GM21723 (cell line): ENCODE data around the gene ABCB8.
A peak's percentile ranks its signal among the peaks of the same experiment; 100 is the strongest.

Source experiments
- ATAC-seq: cut with Tn5 transposase; IDR thresholded peaks from one replicate; pipeline ENCODE4 v1.9.1; 2021; ENCODE audit warnings: mild to moderate bottlenecking, moderate library complexity; ENCODE audit not compliant: unreplicated experiment

Gene ABCB8

GRCh38 chr7:151070574-151070960 is 42.3 kb downstream of the ABCB8 start:
- no peak for ATAC-seq

GRCh38 chr7:151071032-151071866 is 43.0 kb downstream of the ABCB8 start:
- no peak for ATAC-seq

GRCh38 chr7:151073990-151074389 is 45.7 kb downstream of the ABCB8 start:
- no peak for ATAC-seq

- ATAC-seq, result no peak
Observed at GRCh38 chr7:151074817-151075661, 46.8 kb downstream of the ABCB8 start.

- no peak for ATAC-seq
Observed at GRCh38 chr7:151075662-151075971, 47.4 kb downstream of the ABCB8 start.

GRCh38 chr7:151075978-151076426 is 47.8 kb downstream of the ABCB8 start:
- no peak for ATAC-seq

- no peak for ATAC-seq
Observed at GRCh38 chr7:151076863-151077704, 48.8 kb downstream of the ABCB8 start.

GRCh38 chr7:151077705-151078232 is 49.5 kb downstream of the ABCB8 start:
- no peak for ATAC-seq

GRCh38 chr7:151078233-151079040 is 50.2 kb downstream of the ABCB8 start:
- ATAC-seq, result no peak

- ATAC-seq, result no peak
Observed at GRCh38 chr7:151079199-151079910, 51.1 kb downstream of the ABCB8 start.

GRCh38 chr7:151080067-151080521 is 51.8 kb downstream of the ABCB8 start:
- peak; percentile 2 for ATAC-seq

GRCh38 chr7:151080522-151081169 is 52.4 kb downstream of the ABCB8 start, which contains the start of gene FASTK:
FASTK (minus strand) TSS chr7:151080809; CDS start chr7:151080766, 43 bp downstream.
- ATAC-seq, result peak; percentile 71

- ATAC-seq, result no peak
Observed at GRCh38 chr7:151081170-151082101, 53.2 kb downstream of the ABCB8 start.

- no peak for ATAC-seq
Observed at GRCh38 chr7:151082141-151083070, 54.2 kb downstream of the ABCB8 start.

GRCh38 chr7:151083071-151083823 is 55.0 kb downstream of the ABCB8 start, which contains the start of gene TMUB1:
TMUB1 (minus strand) TSS chr7:151083493; CDS start chr7:151082563, 930 bp downstream.
- ATAC-seq, result peak; percentile 46

GRCh38 chr7:151083824-151084160 is 55.5 kb downstream of the ABCB8 start:
- no peak for ATAC-seq
